GM13977 (cell line): Measurements from ENCODE around the gene PLA2R1.

Source experiments
- DNase-seq: peaks from one replicate; pipeline ENCODE4 v3.0.0; 2012; ENCODE audit warnings: low spot score
- in situ Hi-C: fragments of 300-500 bp; cut with MboI; formaldehyde crosslinking; loops from one replicate; pipeline ENCODE4 v1.12.0; 2022; ENCODE audit warnings: low sequenced_read_pairs, low pct_unique_long_range_greater_than_20kb, mixed read lengths, inconsistent platforms; ENCODE audit not compliant: unreplicated experiment
- TF ChIP-seq, protein P1 (sequence below): IDR thresholded peaks from 2 replicates; pipeline ENCODE4 v1.5.1; 2012; ENCODE audit warnings: mild to moderate bottlenecking, control low read depth; ENCODE audit not compliant: insufficient read depth; ENCODE audit errors: extremely low read depth, missing control alignments

PLA2R1 gene

GRCh38 chr2:160007111-160007510 lies 55.3 kb downstream of the PLA2R1 start:
- DNase-seq = no peak
- TF ChIP-seq, protein P1, sequence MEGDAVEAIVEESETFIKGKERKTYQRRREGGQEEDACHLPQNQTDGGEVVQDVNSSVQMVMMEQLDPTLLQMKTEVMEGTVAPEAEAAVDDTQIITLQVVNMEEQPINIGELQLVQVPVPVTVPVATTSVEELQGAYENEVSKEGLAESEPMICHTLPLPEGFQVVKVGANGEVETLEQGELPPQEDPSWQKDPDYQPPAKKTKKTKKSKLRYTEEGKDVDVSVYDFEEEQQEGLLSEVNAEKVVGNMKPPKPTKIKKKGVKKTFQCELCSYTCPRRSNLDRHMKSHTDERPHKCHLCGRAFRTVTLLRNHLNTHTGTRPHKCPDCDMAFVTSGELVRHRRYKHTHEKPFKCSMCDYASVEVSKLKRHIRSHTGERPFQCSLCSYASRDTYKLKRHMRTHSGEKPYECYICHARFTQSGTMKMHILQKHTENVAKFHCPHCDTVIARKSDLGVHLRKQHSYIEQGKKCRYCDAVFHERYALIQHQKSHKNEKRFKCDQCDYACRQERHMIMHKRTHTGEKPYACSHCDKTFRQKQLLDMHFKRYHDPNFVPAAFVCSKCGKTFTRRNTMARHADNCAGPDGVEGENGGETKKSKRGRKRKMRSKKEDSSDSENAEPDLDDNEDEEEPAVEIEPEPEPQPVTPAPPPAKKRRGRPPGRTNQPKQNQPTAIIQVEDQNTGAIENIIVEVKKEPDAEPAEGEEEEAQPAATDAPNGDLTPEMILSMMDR = no peak
- in situ Hi-C loops = no loop called here

GRCh38 chr2:160006475-160006874 lies 55.9 kb downstream of the PLA2R1 start:
- DNase-seq = no peak
- TF ChIP-seq, protein P1 = no peak
- in situ Hi-C loops = no loop called here

DNA sequence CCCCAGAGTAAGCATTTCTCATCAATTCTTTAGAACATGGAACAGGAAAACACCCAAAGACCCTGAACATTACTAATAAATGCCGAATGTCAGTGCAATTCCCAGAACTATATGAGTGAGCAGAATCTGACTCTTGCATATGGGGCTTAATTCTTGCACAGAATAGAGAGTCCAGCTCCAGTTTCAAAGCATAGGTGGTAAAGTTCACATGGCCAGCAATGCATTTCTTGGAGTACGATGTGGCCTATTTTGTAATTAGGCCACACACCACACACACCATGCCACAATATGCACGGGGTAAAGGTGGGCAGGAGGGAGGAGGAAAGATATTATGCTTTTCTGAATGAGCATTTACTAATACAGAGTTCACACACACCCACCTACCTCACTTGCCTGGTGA lies 56.5 kb downstream of the PLA2R1 start:
- no peak for DNase-seq
- TF ChIP-seq, protein P1 = no peak
- in situ Hi-C loops = no loop called here

DNA sequence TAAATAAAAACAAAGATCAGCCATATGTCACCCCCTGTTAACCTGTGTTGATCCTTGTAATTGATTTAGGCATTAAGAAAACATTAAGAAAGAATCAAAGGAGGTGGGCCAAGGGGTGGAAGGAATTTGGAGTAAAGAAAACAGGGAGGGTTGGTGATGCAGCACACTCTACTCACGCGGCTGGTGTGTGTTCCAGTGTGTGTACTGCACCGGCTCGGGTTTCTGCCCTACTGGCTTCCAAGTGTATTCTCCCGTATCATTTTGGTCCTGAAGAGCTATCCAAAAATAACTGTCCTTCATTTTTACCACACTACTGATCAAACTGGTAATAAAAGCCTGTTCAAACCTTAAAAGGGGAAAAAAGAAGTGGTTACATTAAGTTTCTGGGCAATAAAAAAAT lies 56.9 kb downstream of the PLA2R1 start:
- TF ChIP-seq, protein P1 = no peak
- in situ Hi-C loops = no loop called here
- DNase-seq = no peak

GRCh38 chr2:159998961-159999360 lies 63.5 kb downstream of the PLA2R1 start:
- TF ChIP-seq, protein P1 = no peak
- no peak for DNase-seq
- in situ Hi-C loops = no loop called here

- in situ Hi-C loops = no loop called here
- TF ChIP-seq, protein P1 = no peak
- no peak for DNase-seq
Observed at GRCh38 chr2:159998243-159998642, 64.2 kb downstream of the PLA2R1 start.
